Suprapubic skin (tissue), 4 donors: ENCODE data around the gene PEAR1. TPM values are rescaled to one million over a fixed set of nuclear protein-coding genes. Genes with fewer than 3 reads are reported as not detected.
A peak's percentile ranks its signal among the peaks of the same experiment; 100 is the strongest.

Experiments
- DNase-seq, 2 donors: peaks; one replicate each; pipeline ENCODE4 v3.0.0-alpha.2; 2019; ENCODE audit warnings: low spot score in 2 of 2
- H3K27ac ChIP-seq: fragments of 200-600 bp; sonication (generic); one replicate; pipeline ENCODE4 v1.5.1; 2019
- H3K27me3 ChIP-seq: fragments of 200-600 bp; sonication (generic); one replicate; pipeline ENCODE4 v1.5.1; 2019
- H3K36me3 ChIP-seq: fragments of 200-600 bp; sonication (generic); one replicate; pipeline ENCODE4 v1.5.1; 2019
- H3K4me1 ChIP-seq: fragments of 200-600 bp; sonication (generic); one replicate; pipeline ENCODE4 v1.5.1; 2019
- H3K4me3 ChIP-seq: fragments of 200-600 bp; sonication (generic); one replicate; pipeline ENCODE4 v1.5.1; 2019; ENCODE audit warnings: mild to moderate bottlenecking
- H3K9me3 ChIP-seq: fragments of 200-600 bp; sonication (generic); one replicate; pipeline ENCODE4 v1.5.1; 2019
- CTCF ChIP-seq, 2 donors: fragments of 200-600 bp in 1 of 2; fragments of 450-650 bp in 1 of 2; sonication (generic) in 1 of 2; IDR thresholded peaks; one replicate each; pipeline ENCODE4 v1.5.1; 2016 to 2019; ENCODE audit warnings: antibody characterized with exemption in 2 of 2, mild to moderate bottlenecking in 1 of 2, moderate library complexity in 1 of 2
- EP300 ChIP-seq: sonication (generic); formaldehyde crosslinking; IDR thresholded peaks from one replicate; pipeline ENCODE4 v1.6.1; 2017; ENCODE audit warnings: antibody characterized with exemption
- POLR2A ChIP-seq, 2 donors: fragments of 450-650 bp; IDR thresholded peaks; one replicate each; pipeline ENCODE4 v1.6.1; 2017; ENCODE audit warnings: antibody characterized with exemption in 2 of 2, mild to moderate bottlenecking in 2 of 2, moderate library complexity in 2 of 2
- POLR2AphosphoS5 ChIP-seq, 3 donors: sonication (generic); formaldehyde crosslinking; IDR thresholded peaks; one replicate each; pipeline ENCODE4 v1.6.1; 2017; ENCODE audit warnings: antibody characterized with exemption in 3 of 3
- WGBS: methylation state at CpG from one replicate; pipeline ENCODE4 v1.1.5; 2018; 5-methylcytosine and 5-hydroxymethylcytosine counted together
- total RNA-seq, 4 donors: library from RNA; depleted of rRNA; stranded (reverse); fragments of >200 nt; gene quantifications; one replicate each; pipeline ENCODE4 v1.1.0, GENCODE V29; 2016

Gene PEAR1
- total RNA-seq, 4 donors from 2014 or later = 2.4 to 5.7 (median 3.8) TPM

DNA sequence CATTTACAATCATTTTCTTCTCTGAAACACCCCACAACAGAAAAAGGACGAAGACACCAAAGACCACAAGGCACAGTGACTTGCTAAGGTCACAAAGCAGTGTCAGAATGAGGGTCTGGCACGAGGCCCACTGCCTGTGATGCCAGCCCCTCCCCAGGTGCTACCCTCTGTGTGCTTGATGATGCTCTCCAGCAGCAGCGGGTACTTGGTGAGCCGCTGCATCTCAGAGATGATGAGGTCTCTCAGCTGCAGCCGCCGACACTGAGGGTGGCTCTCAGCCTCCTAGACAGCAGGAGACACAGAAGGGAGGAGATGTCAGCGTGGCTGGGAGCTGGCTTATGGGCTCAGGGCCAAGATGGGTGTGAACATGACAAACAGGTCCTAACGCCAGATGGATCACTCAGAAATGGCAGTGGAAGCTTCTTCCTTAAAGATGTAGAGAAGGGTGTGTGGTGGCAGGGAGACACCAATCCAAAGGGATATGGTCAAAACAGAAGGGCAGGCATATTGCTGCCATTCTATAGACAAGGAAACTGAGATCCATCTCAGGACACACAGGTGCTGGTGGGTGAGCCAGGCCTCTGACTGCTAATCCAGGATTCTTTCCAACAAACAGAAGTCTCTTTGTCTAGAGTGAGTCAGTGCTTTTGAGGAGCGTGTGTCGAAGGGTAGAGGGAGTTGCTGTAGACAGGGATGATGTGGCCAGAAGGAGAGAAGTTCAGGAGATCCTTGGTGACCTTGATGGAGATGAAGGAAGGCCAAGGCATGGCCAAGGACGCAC, 52.6 kb downstream of the PEAR1 start:
- TF ChIP-seq CTCF (IDR thresholded peaks at IDR 0.05) (no peak), POLR2AphosphoS5 (IDR thresholded peaks at IDR 0.05) (no peak), POLR2A (IDR thresholded peaks at IDR 0.05) (no peak), EP300 (no peak)
- peaks cover 100% of the 10 kb centered on the region for H3K36me3 ChIP-seq
- H3K27ac ChIP-seq = no peak overlapping the region

GRCh38 chr1:156947127-156947526, 53.6 kb downstream of the PEAR1 start:
- DNase-seq = peak in 1 of 2 donors; percentile 78
- no peaks in the 10 kb centered on the region for H3K4me1 ChIP-seq
- no peak for TF ChIP-seq POLR2AphosphoS5 (IDR thresholded peaks at IDR 0.05)
- TF ChIP-seq CTCF (IDR thresholded peaks at IDR 0.05) = no peak
- no peak for TF ChIP-seq EP300
- no peak for TF ChIP-seq POLR2A (IDR thresholded peaks at IDR 0.05)
- no peak overlapping the region for H3K4me3 ChIP-seq
- no peak overlapping the region for H3K27ac ChIP-seq
- WGBS = 98% methylated on average over 9 of the region's 9 CpGs
- no peaks in the 10 kb centered on the region for H3K9me3 ChIP-seq
- H3K36me3 ChIP-seq = peaks cover 100% of the 10 kb centered on the region
- H3K27me3 ChIP-seq = no peaks in the 10 kb centered on the region

More for the DNA sequence above, 52.6 kb downstream of the PEAR1 start:
- Histone ChIP-seq H3K27me3 (no peaks in the 10 kb centered on the region), H3K9me3 (no peaks in the 10 kb centered on the region), H3K4me1 (no peaks in the 10 kb centered on the region), H3K4me3 (no peak overlapping the region)
- peak in 1 of 2 donors; percentile 43 for DNase-seq
- 60% methylated on average over 11 of the region's 11 CpGs for WGBS

DNA sequence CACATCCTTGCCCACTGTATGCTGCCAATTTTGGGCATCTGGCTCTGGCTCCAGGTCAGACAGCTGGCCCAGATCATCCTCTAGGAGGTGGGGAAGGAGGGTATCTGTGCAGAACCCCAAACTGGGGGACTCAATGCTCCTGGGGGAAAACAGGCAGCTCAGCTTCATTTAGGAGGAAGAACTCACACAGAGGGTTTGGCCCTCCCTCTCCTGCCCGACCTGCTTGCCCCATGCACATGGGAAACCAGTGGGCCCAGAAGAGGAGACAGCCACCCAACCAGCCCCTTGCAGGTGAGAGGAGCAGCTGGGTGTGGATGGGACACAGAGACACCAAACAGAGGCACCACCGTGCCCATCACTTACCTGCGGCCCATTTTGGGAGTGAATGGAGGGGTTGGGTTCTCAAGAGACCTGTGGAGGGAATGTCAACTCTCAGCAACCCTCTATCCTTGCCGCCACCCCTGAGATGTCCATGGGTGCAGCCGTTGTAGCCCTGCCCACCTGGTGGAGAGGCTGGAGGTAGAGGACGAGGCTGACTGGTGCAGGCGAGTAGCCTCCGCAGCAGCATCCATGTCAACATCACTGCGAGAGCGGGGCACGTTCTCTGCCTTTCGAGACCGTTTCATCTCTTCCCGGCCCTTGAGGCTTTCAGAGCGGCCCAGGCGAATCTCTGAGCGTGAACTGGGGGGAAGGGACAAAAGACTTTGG, 54.5 kb downstream of the PEAR1 start:
- Histone ChIP-seq H3K9me3 (no peaks in the 10 kb centered on the region), H3K4me1 (no peaks in the 10 kb centered on the region), H3K27ac (no peak overlapping the region), H3K4me3 (no peak overlapping the region), H3K36me3 (peaks cover 100% of the 10 kb centered on the region), H3K27me3 (no peaks in the 10 kb centered on the region)
- WGBS = 95% methylated on average over 11 of the region's 17 CpGs
- peak in 1 of 2 donors; percentile 57 for DNase-seq
- TF ChIP-seq CTCF (IDR thresholded peaks at IDR 0.05) (no peak), POLR2A (IDR thresholded peaks at IDR 0.05) (no peak), EP300 (no peak), POLR2AphosphoS5 (IDR thresholded peaks at IDR 0.05) (no peak)

GRCh38 chr1:156948708-156949107, 55.2 kb downstream of the PEAR1 start:
- peak in 1 of 2 donors; percentile 35 for DNase-seq
- H3K27me3 ChIP-seq = no peaks in the 10 kb centered on the region
- H3K27ac ChIP-seq = no peak overlapping the region
- H3K36me3 ChIP-seq = peaks cover 95% of the 10 kb centered on the region
- no peaks in the 10 kb centered on the region for H3K9me3 ChIP-seq
- TF ChIP-seq CTCF (IDR thresholded peaks at IDR 0.05) (no peak), POLR2AphosphoS5 (IDR thresholded peaks at IDR 0.05) (no peak), POLR2A (IDR thresholded peaks at IDR 0.05) (no peak), EP300 (no peak)
- H3K4me1 ChIP-seq = no peaks in the 10 kb centered on the region
- no peak overlapping the region for H3K4me3 ChIP-seq
- WGBS = 92% methylated on average over 4 of the region's 4 CpGs

- no peaks in the 10 kb centered on the region for H3K27me3 ChIP-seq
- H3K4me3 ChIP-seq = no peak overlapping the region
- H3K36me3 ChIP-seq = peaks cover 95% of the 10 kb centered on the region
- no peaks in the 10 kb centered on the region for H3K9me3 ChIP-seq
- TF ChIP-seq POLR2A (IDR thresholded peaks at IDR 0.05) (no peak), CTCF (IDR thresholded peaks at IDR 0.05) (no peak), EP300 (no peak), POLR2AphosphoS5 (IDR thresholded peaks at IDR 0.05) (no peak)
- H3K27ac ChIP-seq = no peak overlapping the region
- no peaks in the 10 kb centered on the region for H3K4me1 ChIP-seq
- peak in 1 of 2 donors; percentile 38 for DNase-seq
- WGBS = 87% methylated on average over 3 of the region's 5 CpGs
These were observed 55.6 kb downstream of the PEAR1 start for GRCh38 chr1:156949127-156949526.
